Transverse colon (tissue), 4 donors: ENCODE results near the gene PTPMT1. TPM values are rescaled to one million over a fixed set of nuclear protein-coding genes. Genes with fewer than 3 reads are reported as not detected.

ENCODE experiments used
- DNase-seq: peaks from one replicate; pipeline ENCODE4 v3.0.0-alpha.2; 2019
- H3K27ac ChIP-seq, 4 donors: fragments of 200-600 bp; sonication (generic); 2 replicates each; pipeline ENCODE4 v1.5.1; 2016 to 2018; ENCODE audit warnings: inconsistent platforms in 4 of 4
- H3K27me3 ChIP-seq: fragments of 200-600 bp; sonication (generic); 2 replicates; pipeline ENCODE4 v1.5.1; 2017; ENCODE audit warnings: inconsistent platforms
- H3K36me3 ChIP-seq, 4 donors: fragments of 200-600 bp; sonication (generic); 2 replicates each; pipeline ENCODE4 v1.5.1; 2017 to 2019; ENCODE audit warnings: inconsistent platforms in 4 of 4
- H3K4me1 ChIP-seq, 4 donors: fragments of 200-600 bp; sonication (generic); 2 replicates each; pipeline ENCODE4 v1.5.1; 2017 to 2020; ENCODE audit warnings: inconsistent platforms in 4 of 4
- H3K4me3 ChIP-seq, 4 donors: fragments of 200-600 bp; sonication (generic); 1 replicate in 1 of 4; 2 replicates in 3 of 4; pipeline versions ENCODE4 v1.5.1 to v1.6.1; 2017 to 2019; ENCODE audit warnings: inconsistent platforms in 4 of 4
- H3K9me3 ChIP-seq, 2 donors: fragments of 200-600 bp; sonication (generic); 2 replicates each; pipeline ENCODE4 v1.5.1; 2017 to 2019; ENCODE audit warnings: inconsistent platforms in 2 of 2
- EP300 ChIP-seq: sonication (generic); formaldehyde crosslinking; IDR thresholded peaks from one replicate; pipeline ENCODE4 v1.6.1; 2017; ENCODE audit warnings: antibody characterized with exemption, low read depth
- POLR2A ChIP-seq: fragments of 450-650 bp; IDR thresholded peaks from one replicate; pipeline ENCODE4 v1.6.1; 2016; ENCODE audit warnings: antibody characterized with exemption, mild to moderate bottlenecking, moderate library complexity
- POLR2AphosphoS5 ChIP-seq, 3 donors: sonication (generic); formaldehyde crosslinking; IDR thresholded peaks; one replicate each; pipeline ENCODE4 v1.6.1; 2016; ENCODE audit warnings: antibody characterized with exemption in 3 of 3
- WGBS, 2 donors: methylation state at CpG; one replicate each; pipeline ENCODE4 v1.1.5; 2018; ENCODE audit warnings: low coverage in 1 of 2; 5-methylcytosine and 5-hydroxymethylcytosine counted together
- in situ Hi-C, 4 donors: fragments of 200-750 bp; cut with MboI; loops; one replicate each; pipeline versions ENCODE4 v1.15.0 to v1.15.1; 2017; ENCODE audit warnings: low sequenced_read_pairs in 3 of 4, low pct_ligation_motif_present in 1 of 4, low pct_unique_long_range_greater_than_20kb in 1 of 4
- intact Hi-C: fragments of 100-400 bp; cut with DNase I; formaldehyde crosslinking; loops from one replicate; pipeline ENCODE4 v1.15.1; 2023; ENCODE audit warnings: low total_unique reads
- total RNA-seq, 4 donors: library from RNA; depleted of rRNA; stranded (reverse); fragments of >200 nt; gene quantifications; one replicate each; pipeline ENCODE4 v1.1.0, GENCODE V29; 2016
- TF ChIP-seq, protein P1 (sequence below), 5 experiments: fragments of 200-600 bp in 3 of 5; fragments of 450-650 bp in 2 of 5; sonication (generic) in 3 of 5; IDR thresholded peaks; 1 replicate in 2 of 5; 2 replicates in 3 of 5; pipeline ENCODE4 v1.5.1; 2016 to 2017; ENCODE audit warnings: antibody characterized with exemption in 5 of 5, inconsistent platforms in 3 of 5, mild to moderate bottlenecking in 2 of 5, moderate library complexity in 1 of 5

PTPMT1 gene
- total RNA-seq, 4 donors from 2014 or later: 19.1 to 79.1 (median 74.1) TPM

DNA sequence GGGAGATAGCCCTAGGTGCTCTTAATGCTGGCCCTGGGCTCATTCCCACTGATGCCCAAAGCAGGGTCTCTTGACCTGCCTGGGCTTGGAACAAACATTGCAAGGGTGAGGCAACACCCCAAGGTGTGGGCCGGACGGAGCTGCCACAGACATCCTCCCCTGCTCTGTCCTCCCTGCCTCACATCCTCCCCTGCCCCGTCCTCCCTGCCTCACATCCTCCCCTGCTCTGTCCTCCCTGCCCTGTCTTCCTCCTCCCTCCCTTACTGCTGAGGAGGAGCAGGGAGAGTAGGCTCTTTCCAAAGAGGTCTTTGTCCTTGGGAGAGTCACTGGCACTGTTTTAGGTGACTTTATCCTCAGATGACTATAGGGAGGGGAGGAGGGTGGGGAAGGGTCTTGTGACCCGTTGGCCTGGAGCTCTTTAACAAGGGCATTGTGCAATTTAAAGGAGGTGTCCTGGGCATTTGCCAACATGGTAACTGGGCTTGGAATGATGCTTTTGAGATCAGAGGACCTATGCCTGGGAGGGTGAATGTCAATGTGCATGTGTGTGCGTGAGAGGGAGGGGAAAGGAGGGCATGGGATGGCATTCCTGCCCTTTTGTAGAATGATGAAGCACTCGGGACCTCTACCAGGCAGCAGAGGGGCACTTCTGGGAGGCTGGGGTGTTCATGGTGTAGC, 21.8 kb downstream of the PTPMT1 start:
- no peak for DNase-seq
- 47 to 67% methylated on average over 3 to 6 of the region's 6 CpGs for whole genome bisulfite sequencing, 2 donors
- in situ Hi-C loops: no loop called here
- no peak overlapping the region for H3K27ac ChIP-seq
- intact Hi-C loops: no loop called here
- no peaks in the 10 kb centered on the region for H3K9me3 ChIP-seq
- no peak for TF ChIP-seq POLR2A
- no peak for TF ChIP-seq POLR2AphosphoS5 (IDR thresholded peaks at IDR 0.05)
- no peak for TF ChIP-seq EP300
- TF ChIP-seq, protein P1, sequence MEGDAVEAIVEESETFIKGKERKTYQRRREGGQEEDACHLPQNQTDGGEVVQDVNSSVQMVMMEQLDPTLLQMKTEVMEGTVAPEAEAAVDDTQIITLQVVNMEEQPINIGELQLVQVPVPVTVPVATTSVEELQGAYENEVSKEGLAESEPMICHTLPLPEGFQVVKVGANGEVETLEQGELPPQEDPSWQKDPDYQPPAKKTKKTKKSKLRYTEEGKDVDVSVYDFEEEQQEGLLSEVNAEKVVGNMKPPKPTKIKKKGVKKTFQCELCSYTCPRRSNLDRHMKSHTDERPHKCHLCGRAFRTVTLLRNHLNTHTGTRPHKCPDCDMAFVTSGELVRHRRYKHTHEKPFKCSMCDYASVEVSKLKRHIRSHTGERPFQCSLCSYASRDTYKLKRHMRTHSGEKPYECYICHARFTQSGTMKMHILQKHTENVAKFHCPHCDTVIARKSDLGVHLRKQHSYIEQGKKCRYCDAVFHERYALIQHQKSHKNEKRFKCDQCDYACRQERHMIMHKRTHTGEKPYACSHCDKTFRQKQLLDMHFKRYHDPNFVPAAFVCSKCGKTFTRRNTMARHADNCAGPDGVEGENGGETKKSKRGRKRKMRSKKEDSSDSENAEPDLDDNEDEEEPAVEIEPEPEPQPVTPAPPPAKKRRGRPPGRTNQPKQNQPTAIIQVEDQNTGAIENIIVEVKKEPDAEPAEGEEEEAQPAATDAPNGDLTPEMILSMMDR (IDR thresholded peaks at IDR 0.05): no peak
- peaks cover 0 to 27% (median 12%) of the 10 kb centered on the region in 4 donors for H3K36me3 ChIP-seq
- peaks cover 26% of the 10 kb centered on the region for H3K27me3 ChIP-seq
- no peak overlapping the region for H3K4me3 ChIP-seq
- H3K4me1 ChIP-seq: peaks cover 0 to 9% (median 0%) of the 10 kb centered on the region in 4 donors

DNA sequence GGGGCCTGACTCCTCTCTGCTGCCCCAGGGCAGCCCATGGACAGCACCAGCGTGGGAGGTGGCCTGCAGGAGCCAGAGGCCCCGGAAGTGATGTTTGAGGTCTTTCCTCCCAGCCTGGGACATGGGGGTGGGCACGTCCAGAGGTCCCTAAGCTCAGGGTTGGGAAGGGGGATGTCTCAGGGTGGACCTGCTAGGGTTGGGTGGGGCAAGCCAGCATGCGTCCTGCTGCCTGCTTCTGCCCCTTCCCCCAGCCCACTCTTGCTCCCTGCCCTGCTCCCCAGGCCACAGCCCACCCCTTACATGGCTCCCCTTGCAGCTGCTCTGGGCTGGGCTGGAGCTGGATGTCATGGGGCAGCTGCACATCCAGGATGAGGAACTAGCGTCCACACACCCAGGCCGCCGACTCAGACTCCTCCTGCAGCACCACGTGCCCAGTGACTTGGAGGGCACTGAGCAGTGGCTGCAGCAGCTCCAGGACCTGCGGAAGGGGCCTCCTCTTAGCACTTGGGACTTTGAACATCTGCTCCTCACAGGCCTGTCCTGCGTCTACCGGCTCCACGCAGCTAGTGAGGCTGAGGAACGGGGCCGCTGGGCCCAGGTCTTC, 22.4 kb downstream of the PTPMT1 start:
- TF ChIP-seq EP300: no peak
- TF ChIP-seq, protein P1 (IDR thresholded peaks at IDR 0.05): no peak
- no peak for TF ChIP-seq POLR2A
- no peak for TF ChIP-seq POLR2AphosphoS5 (IDR thresholded peaks at IDR 0.05)
- 80% methylated on average over 8 of the region's 14 CpGs; no CpG with 5 or more reads in 1 of the 2 donors for WGBS, 2 donors
- Histone ChIP-seq H3K27ac (no peak overlapping the region), H3K4me3 (no peak overlapping the region), H3K4me1 (peaks cover 0 to 9% (median 0%) of the 10 kb centered on the region in 4 donors), H3K9me3 (no peaks in the 10 kb centered on the region), H3K27me3 (peaks cover 33% of the 10 kb centered on the region), H3K36me3 (peaks cover 0 to 21% (median 9%) of the 10 kb centered on the region in 4 donors)
- intact Hi-C loops: no loop called here
- DNase-seq: peak; percentile 41
- in situ Hi-C loops: no loop called here

DNA sequence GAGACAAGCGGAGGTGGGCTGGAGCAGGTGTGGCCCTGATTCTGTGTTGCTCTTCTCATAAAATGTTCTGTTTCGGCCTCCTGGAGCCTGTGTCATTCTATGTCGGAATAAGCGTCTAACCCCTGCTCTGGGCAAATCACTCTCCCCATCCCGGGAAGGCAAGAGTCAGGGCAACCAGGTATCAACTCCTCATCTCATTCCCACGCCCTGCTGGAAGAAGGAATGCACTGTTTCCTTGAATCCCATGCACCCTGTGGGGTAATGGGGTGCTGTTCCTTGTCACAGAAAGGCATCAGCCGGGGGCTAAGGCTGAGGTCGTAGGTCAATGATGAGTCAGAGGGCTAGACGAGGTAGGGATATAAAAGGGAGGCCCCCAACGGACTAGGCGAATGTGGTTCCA, 23.7 kb downstream of the PTPMT1 start:
- Histone ChIP-seq H3K9me3 (no peaks in the 10 kb centered on the region), H3K4me1 (peaks cover 0 to 17% (median 5%) of the 10 kb centered on the region in 4 donors), H3K36me3 (peaks cover 0 to 10% (median 2%) of the 10 kb centered on the region in 4 donors), H3K27ac (peak overlapping the region in 1 of 4 donors; percentile 77), H3K4me3 (peak overlapping the region in 2 of 4 donors; percentile 24 to 46), H3K27me3 (peaks cover 46% of the 10 kb centered on the region)
- TF ChIP-seq POLR2AphosphoS5 (IDR thresholded peaks at IDR 0.05) (no peak), POLR2A (no peak), EP300 (no peak)
- TF ChIP-seq, protein P1 (IDR thresholded peaks at IDR 0.05): no peak
- 72 to 87% methylated on average over 5 to 11 of the region's 11 CpGs for WGBS, 2 donors
- intact Hi-C loops: no loop called here
- no peak for DNase-seq
- in situ Hi-C loops: no loop called here

DNA sequence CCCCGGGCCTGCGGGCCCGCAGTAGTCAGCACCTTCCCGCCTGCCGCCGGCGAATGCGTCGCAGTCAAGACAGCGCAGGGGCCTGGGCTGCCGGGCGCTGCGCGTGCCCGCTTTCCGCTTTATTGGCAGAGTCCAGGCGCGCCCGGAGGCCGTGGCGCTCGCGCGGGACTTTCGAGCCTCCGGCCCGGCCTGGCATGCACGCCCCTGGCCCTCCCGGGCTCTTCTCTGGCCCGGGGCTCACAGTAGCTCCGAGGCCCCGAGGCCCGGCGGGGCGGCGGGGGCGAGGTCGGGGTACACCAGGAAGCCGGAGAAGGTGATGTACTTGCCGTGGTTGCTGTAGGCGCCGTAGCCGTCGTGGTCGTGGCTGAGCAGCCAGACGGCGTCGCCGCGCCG, 24.2 kb downstream of the PTPMT1 start:
- Histone ChIP-seq H3K27me3 (peaks cover 50% of the 10 kb centered on the region), H3K4me1 (peaks cover 0 to 20% (median 8%) of the 10 kb centered on the region in 4 donors), H3K27ac (peak overlapping the region; percentile 8 to 77 (median 28)), H3K9me3 (no peaks in the 10 kb centered on the region), H3K4me3 (peak overlapping the region; percentile 10 to 46 (median 24)), H3K36me3 (peaks cover 0 to 6% (median 0%) of the 10 kb centered on the region in 4 donors)
- intact Hi-C loops: no loop called here
- TF ChIP-seq, protein P1 (IDR thresholded peaks at IDR 0.05): no peak
- no peak for TF ChIP-seq POLR2A
- no peak for TF ChIP-seq EP300
- no peak for TF ChIP-seq POLR2AphosphoS5 (IDR thresholded peaks at IDR 0.05)
- WGBS, 2 donors: 52% methylated on average over 40 of the region's 51 CpGs; no CpG with 5 or more reads in 1 of the 2 donors
- DNase-seq: peak; percentile 18
- in situ Hi-C loops: no loop called here
